Stimulated activated CD8-positive, alpha-beta memory T cell treated with anti-CD3 and anti-CD28 coated beads, Interleukin-2, amount 100 ng/mL, for 48 hours (primary cell): ENCODE measurements around the gene CTSH.
A peak's percentile ranks its signal among the peaks of the same experiment; 100 is the strongest.

ENCODE experiments used
- DNase-seq, 2 donors: peaks; one replicate each; pipeline ENCODE4 v3.0.0-alpha.2; 2020; ENCODE audit warnings: low read depth in 2 of 2

The CTSH gene, protein sequence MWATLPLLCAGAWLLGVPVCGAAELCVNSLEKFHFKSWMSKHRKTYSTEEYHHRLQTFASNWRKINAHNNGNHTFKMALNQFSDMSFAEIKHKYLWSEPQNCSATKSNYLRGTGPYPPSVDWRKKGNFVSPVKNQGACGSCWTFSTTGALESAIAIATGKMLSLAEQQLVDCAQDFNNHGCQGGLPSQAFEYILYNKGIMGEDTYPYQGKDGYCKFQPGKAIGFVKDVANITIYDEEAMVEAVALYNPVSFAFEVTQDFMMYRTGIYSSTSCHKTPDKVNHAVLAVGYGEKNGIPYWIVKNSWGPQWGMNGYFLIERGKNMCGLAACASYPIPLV

DNA sequence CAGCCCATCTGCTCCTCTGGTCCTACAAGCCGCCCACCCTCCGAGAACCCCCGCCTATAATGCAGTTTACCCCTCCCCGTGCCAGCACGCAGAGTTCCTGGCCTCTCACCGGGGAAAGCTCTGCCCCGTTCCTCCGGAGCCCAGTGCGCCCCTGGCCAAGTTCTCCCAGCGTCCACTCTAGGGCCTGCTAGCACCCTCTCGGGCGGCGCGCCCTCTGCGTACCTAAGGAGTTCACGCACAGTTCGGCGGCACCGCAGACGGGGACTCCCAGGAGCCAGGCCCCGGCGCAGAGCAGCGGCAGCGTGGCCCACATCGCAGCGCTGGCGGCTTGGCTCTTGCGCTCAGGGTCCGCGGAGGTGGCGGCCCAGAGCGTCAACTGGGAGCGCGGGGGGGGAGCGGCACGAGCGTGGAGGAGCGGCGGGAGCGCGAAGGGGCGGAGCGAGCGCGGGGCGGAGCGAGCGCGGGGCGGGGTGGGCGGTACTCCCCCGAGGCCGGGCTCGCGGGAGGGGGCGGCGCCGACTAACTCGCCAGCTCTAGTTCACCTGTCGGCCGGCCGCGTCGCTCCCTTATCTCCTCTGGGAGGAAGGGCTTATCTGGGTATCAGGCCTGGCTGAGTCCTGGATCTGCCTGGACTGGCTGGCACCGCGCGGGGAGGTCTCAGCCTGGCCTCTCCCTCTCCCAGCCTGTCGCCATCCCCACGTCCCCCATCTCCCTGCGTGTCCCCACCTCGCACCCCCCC lies at the start of gene CTSH:
Gene CTSH, minus strand, starts transcription at position 378 of the 739 bp plus-strand sequence. Its CDS starts 65 bp downstream, at position 313.
- DNase-seq: peak; percentile 47 to 69

DNA sequence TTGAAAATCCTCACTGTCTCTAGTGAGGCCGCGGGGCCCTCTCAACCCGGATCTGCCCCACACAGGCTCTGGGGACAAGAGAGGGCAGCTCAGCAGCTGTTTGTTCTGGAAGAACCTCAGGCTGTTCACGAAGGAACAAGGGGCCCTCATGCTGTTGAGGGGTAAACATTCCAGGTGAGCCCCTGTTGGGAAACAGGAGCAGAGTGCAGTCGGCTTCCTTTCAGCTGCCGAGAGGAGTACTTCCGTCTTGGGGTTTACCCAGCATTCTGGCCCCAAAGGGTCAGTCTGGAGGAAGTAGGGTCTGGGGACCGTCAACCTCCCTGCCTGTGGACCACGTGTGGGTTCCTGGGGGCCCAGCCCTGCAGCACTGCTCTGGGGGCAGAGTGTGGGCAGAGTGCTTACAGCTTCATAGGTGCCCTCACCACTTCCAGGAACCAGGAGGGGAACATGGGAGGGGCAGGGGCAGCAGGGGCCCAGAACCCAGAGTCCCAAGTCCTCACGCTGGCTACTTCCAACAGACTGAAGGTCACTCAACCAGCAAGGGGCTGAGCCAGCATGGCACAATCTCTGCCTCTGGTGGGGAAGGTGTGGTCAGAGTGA lies 49.2 kb upstream of the CTSH start:
- DNase-seq: no peak

DNA sequence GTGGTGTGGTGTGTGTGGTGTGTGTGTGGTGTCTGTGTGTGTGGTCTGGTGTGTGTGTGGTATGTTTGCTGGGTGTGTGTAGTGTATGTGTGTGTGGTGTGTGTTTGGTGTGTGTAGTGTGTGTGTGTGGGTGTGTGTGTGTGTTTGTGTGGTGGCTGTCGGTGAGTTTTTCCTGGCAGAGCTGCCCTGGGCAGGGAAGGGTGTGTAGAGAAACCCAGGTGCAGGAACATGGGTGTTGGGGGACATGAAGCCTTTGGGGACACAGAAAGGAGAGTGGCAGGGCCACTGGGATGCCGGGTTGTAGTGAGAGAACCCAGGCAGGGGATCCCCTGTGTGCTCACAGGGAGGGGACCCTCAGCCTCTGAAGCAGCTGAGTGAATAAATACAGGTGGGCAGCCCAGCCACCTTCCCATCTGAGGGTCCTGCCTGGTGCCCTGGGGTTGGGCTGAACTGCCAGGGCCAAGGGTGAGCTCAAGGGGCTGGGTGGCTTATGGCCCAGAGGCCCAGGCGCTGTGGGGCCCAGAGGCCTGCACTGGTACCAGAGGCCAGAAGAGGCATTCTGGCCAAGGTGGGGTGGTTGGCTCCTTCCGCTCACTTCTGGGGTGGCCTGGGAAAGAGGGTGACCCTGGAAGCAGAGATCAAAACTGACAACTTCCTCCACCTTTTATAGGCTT lies 48.5 kb upstream of the CTSH start:
- no peak for DNase-seq

DNA sequence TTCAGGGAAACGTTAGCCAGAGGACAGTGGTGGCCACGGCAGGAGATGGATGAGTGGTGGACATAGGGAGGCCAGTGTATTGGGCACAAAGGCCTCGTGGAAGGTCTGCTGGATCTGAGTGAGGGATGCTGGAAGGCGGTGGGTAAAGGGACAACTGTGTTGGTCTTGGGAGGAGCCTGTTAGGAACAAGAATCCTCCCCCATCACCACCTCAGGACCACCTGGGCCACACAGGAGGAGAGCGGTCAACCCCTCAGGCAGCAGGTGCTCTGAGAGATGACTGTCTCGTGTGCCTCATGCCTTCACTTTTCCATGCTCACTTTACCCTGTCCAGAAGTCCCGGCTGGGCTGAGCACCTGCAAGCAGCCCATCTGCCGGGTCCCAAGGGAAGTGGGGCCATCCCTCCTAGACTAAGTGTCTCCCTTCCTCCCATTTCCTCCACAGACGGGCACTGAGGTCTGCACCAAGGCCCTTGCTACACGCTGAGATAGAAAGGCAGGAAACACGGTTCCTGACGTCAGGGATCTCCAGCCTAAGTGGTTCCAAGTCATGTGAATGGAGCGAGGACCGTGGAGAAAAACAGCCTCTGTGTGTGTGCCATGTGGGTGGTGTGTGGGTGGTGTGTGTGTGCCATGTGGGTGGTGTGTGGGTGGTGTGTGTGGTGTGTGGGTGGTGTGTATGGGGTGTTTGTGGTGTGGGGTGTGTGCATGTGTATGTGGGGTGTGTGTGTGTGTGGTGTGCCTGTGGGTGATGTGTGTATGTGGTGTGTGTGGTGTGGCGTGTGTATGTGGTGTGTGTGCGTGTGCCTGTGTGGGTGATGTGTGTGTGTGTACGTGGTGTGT lies 47.8 kb upstream of the CTSH start:
- no peak for DNase-seq

DNA sequence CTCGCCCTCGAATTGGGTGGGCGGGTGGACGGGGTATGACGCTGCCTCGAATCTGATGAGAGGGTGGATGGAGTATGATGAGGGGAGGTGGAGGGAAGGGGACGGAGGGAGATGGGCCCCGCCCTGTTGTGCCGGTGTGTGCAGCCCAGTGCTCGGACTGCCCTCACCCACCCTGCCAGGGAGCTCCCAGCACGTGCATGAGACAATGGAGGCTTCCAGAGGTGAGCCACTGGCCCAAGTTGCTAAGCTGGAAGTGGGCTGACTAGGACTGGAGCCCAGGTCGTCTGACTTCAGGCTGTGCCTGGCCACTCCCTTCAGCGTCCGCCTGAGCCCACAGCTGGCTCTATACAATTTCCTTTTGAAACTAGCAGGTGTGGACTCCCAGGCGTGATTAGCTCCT lies 47.0 kb upstream of the CTSH start:
- DNase-seq: no peak

DNA sequence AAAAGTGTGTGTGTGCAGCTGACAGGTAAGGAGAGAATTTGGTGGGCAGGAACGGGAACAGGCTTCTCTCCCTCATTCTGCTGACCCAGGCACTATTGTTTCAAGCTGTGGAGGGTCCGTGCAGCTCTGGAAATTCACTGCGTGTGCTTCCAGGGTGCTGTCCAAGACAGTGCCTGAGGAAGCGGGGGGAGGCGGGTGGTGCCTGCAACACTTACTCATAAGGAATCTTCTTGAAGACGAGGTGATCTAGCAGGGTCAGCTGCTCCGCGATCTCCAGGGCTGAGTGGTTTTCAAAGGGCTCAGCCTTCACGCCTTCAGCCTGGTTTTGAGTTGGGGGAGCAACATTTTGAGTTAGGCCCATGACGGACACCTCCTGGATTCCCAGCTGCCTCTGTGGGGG lies 46.6 kb upstream of the CTSH start:
- no peak for DNase-seq

DNA sequence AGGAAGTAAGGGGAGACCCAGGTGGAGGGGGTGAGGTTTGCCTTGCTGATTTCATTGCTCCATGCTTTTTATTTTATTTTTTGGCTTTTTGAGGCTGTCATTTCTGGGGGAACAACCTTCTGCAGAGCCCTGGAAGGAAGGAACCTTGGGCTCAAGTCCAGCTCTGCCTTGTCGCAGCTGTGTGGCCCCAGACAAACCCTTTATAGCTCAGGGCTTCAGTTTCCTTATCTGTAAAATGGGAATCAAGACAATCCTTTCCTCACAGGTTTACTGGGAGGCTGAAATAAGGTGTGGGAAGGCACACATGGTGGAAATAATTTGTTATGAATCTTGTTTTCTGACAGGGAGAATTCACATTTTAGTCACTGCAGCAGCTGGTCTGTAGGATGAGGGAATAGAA lies 45.4 kb upstream of the CTSH start:
- DNase-seq: no peak

DNA sequence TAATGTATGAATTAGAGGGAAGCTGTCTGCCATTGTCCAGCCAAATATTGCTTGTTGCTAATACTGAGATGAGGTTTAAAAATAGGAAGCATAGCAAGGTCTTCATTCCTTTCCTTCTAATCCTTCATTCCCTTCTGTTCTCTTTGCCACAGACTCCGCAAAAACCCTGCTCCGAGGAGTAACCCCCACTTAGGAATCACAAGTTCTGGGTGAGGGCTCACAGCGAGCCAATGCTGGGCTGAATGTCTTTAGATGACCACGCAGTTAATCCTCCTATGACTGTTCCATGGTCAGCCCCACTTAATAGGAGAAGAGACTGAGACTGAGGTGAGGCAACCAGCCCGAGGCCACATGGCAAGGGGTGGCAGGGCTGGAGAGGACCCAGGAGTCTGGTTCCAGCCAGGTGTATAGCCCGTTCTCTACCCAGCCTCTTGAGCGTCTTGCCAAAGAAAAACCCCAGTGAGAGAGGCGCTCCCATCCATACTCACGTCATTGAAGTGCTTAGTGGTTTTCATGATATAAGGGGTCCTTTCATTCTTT lies 44.9 kb upstream of the CTSH start:
- DNase-seq: no peak

DNA sequence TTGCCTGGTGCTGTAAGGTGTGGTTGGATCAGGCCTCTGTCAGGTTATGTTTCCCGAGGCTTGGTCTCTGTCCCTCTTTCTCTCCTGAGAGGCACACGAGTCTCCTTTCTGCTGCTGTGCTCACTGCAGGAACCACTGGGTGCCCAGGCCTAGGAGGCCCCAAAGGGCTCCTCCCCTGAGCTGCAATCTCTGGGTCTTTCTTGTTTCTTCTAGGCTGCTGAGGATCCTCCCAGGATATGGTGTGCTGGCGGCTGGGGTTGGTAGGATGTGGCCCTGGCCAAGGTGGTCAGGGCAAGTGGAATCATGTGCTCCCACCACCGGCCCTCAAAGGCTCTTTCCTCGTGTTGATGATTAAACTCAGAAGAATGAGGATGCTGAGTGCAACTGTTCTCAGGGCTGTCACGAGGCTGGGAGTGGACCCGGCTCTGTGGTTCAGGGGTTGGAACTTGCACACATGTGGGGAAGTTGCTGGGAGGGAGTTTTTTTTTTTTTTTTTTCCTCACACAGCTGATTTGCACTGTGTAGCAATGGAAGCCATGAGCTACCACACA lies 43.6 kb upstream of the CTSH start:
- DNase-seq: no peak

DNA sequence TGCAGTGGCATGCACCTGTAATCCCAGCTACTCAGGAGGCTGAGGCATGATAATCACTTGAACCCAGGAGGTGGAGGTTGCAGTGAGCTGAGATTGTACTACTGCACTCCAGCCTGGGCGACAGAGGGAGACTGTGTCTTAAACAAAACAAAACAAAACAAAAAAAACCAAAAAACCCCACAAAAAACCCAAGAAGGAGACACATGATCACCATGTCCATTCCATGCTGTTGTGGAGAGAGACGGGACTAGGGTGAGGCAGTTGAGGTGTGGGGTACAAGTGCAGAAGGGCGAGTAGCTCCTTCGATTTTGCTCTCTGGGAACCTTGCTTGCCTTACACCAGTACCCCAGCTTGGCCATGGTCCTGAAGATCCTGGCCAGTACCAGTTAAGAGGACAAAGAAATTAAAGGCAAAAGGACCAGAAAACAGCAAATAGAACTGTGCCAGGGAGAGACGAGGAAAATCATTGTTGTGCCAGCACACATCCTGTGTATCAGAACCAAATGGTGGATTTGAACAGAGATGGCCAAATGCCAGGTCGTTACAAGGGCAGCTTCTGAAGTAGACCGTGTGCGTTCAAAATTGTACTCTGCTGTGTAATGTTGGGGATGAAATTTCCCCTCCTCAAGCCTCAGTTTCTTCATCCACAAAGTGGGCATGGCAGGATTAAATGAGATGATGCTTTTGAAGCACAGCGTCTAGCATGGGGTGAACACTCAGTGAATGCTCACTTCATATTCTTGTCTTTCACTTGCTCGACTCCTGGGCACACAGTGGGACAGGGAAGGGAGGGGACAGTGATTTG lies 42.9 kb upstream of the CTSH start:
- no peak for DNase-seq

DNA sequence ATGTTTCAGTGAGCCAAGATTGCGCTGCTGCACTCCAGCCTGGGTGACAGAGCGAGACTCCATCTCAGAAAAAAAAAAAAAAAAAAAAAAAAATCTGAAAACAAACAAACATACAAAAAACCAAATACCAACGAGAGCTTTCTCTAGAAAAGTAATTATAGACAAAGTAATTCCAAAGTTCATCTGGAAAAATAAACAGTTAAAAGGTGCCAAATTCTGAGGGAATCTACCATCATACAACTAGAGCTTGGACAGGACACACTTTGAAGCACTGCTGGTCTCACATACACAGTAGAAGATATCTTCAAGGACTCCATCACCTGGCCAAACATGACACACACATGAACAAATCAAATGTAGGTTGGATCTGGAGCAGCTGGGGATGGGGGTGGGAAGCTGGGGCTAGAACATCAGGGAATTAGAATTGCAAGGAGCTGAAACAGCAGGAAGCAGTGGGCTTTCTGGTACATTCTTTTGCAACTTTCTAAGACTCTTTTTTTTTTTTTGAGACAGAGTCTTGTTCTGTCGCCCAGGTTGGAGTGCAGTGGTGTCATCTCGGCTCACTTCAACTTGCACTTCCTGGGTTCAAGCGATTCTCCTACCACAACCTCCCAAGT lies 41.1 kb upstream of the CTSH start:
- DNase-seq: no peak

DNA sequence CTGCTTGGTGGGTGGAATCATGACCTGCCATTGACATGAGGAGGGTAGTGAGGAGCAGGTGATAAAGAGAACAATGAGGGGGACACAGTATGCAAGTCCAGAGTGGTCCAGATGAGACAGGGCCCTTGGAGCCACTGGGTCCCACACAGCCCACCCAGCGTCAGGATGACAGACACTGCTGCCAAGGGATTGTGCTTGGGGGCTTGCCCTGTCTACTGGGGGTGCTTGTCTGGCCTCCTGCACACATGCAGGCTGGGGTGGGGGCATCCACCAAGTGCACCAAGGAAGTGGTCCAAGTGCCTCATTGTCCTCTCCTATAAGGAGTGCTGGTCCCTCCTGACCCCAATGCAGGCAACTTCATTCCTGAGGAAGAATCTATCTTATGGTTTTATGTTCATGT lies 39.2 kb upstream of the CTSH start:
- DNase-seq: no peak

DNA sequence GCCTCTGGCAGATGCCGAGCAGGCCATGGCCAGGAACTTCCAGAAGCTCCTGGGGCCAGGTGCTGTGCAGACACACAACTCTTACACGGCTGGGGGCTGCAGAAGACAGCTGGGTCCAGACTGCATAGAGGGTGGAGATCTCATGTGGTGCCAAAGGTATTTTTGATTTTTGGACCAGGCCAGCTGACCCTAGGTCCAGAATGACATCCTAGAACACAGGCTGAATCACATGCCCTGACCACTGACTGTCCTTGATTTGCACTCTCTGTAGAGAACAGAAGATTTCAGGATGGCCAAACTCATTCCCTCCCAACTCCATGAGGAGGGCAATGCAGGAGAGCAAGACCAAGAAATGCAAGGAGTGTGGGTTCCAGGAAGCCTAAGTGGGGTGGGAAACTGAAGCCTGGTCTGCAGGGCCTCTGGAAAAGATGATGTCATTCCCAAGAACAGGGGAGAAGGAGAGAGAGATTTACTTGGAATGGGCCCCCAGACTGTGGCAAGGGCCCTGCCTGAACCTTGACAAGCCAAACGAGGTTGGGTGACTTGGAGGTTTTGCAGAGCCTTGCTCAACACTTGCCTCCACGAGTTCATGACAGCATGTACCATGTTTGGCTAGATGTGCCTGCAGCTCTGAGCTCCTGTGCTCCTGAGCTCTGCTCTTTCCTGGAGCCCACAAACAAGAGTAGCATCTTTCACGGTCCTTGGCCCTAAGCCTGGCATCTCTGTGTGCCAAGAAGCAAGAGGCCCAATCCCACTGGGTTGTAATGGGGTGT lies 38.5 kb upstream of the CTSH start:
- no peak for DNase-seq

DNA sequence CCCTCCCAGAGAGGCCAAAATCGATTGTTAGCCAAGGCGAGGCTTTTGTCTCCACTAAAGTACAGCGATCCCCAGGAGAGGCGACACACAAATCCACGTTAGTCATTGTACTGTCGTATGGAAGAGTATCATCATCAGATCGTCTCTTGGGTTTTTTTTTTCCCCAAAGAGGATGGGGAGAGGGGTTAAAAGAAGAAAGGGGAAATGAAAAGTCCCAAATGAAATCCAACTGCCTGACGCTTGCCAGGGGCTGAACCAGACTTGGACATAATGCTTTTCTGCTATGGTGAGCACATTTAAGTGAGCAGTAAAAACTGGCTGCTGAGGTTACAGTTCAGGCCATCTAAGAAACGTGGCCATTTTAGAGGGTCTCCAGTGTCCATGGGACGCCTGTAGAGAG lies 37.9 kb upstream of the CTSH start:
- no peak for DNase-seq

DNA sequence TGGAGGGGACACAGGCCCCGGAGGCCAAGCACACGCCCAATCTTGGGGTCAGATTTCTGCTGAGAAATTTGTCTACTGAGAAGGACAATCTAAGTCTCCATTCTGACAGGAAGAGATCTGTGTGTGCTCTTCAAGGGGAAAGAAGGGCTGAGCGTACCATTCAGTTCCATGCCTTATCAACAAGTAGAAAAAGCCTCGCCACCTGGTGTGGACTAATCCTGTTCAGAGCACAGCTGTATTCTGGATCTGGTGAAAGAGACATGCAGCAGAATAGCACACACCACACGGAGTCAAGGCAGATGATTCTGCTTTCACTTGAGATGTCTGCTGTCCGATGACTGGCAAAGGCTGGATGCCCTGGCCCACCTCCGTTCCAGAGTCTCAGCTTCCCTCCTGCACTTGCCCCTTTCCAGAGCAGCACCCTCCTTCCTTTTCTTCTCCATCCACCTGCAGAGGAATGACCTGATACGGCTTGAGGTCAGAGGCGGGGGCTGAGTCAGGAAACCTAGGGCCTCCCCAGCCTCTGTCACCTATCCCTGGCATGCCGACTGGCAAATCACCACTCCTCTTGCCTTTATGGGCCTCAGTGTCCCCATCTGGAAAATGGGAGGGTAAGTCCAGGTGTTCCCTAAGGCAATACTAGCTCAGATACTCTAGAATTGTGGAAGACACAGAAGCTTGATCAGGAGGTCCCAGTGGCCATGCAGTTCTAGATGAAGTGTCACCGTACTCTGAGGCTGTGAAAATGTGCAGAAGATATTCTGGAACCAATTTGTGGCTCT lies 36.9 kb upstream of the CTSH start:
- no peak for DNase-seq

DNA sequence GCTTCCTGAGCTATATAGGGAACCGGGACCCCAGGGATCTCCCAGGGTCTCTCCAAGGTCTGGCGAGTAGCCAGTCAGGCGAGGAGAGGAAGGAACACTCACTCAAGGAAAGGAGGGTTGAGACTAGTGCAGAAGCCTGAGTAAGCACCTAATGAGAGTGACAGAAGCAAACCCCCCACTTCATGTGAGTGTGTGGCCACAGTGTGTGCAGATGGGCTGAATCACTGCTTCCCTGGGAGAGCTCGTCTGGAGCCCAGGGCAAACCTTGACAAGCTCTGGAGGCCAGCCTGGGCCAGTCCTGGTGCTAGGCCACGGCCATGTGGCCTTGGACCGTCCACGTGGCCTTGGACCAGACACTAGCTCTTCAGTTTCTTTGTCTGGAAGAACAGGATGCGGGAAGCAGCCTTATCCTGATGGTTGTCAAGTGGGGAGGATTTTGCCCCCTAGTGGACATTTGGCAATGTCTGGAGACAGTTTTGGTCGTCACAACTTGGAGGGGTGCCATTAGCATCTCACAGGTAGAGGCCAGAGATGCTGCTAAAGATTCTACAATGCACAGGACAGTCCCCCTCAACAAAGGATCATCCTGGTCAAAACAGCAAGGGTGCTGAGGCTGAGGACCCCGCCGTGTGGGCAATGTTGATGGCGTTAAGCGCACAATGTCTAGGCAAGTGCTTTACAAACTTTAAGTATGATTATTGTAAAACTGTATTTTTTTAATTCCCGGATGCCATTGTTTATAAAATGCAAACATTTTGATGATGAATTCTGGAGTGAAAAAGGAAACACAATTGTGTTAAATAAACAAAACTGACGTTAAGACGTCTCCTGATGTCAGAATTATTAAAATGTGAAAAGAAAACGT lies 34.8 kb upstream of the CTSH start:
- peak in 1 of 2 donors; percentile 5 for DNase-seq

DNA sequence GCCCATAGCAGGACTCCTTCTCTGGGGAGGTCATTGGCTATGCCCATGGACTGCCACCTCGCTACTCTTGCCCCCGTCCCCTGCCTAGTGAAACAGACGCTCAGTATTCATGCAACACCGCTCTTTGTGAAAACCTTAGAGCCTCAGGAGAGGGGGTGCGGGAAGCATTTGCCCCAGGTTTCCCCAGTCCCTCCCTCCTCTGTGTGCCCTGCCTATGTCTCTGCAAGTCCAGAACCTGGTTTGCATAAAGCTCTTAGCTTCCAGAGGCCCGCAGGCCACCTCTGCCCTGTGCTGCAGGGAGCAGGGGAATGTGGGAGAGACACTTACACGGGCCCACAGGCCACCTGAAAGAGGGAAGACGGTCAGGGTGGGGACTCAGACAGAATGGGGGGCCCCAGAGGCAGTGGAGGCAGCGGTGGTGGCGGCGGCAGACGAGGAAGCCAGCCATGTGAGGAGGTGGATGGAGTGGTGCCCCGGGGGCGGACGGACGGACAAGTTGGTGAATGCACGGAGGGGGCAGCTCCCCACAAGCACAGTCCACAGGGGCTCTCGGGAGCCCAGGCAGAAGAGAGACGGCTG lies 33.8 kb upstream of the CTSH start:
- DNase-seq: no peak
